Activated CD4-positive, alpha-beta memory T cell treated with anti-CD3 and anti-CD28 coated beads for 36 hours (primary cell): ENCODE measurements around the gene TMEM114. TPM values are rescaled to one million over a fixed set of nuclear protein-coding genes. Genes with fewer than 3 reads are reported as not detected.
"Not testable (repeated sequence)": the region's sequence is repeated elsewhere in the genome, so short reads cannot be mapped to it uniquely, and the experiment has no call there.

Experiments used
- CTCF ChIA-PET: fragments of 350-600 bp; sonication (Branson Sonifier 250); formaldehyde crosslinking; loops from one replicate; lab custom pipeline; 2021; ENCODE audit warnings: antibody characterized with exemption, inconsistent platforms; lab: Charles Lee
- POLR2A ChIA-PET: fragments of 350-600 bp; sonication (Branson Sonifier 250); formaldehyde crosslinking; loops from one replicate; lab custom pipeline; 2021; ENCODE audit warnings: antibody characterized with exemption; lab: Charles Lee
- DNase-seq: peaks from one replicate; pipeline ENCODE4 v3.0.0-alpha.2; 2020
- H3K27ac Mint-ChIP-seq: one replicate; pipeline ENCODE4 v1.8.0; 2021; ENCODE audit warnings: mixed read lengths
- H3K27me3 Mint-ChIP-seq: one replicate; pipeline ENCODE4 v1.8.0; 2021; ENCODE audit warnings: mixed read lengths
- H3K36me3 Mint-ChIP-seq: one replicate; pipeline ENCODE4 v1.8.0; 2021; ENCODE audit warnings: mixed read lengths
- H3K4me1 Mint-ChIP-seq: one replicate; pipeline ENCODE4 v1.8.0; 2021; ENCODE audit warnings: low read depth, mixed read lengths
- H3K4me3 Mint-ChIP-seq: one replicate; pipeline ENCODE4 v1.8.0; 2021; ENCODE audit warnings: mild to moderate bottlenecking, mixed read lengths
- H3K9me3 Mint-ChIP-seq: one replicate; pipeline ENCODE4 v1.8.0; 2021; ENCODE audit warnings: mixed read lengths
- intact Hi-C: fragments of 100-400 bp; cut with micrococcal nuclease; formaldehyde crosslinking; loops from one replicate; pipeline ENCODE4 v1.15.1; 2023
- total RNA-seq, 2 experiments: library from RNA; stranded (reverse); gene quantifications; one replicate each; pipeline ENCODE4 v1.2.3, GENCODE V29; 2021

The TMEM114 gene
- total RNA-seq, 2 experiments from 2014 or later, result not detected

DNA sequence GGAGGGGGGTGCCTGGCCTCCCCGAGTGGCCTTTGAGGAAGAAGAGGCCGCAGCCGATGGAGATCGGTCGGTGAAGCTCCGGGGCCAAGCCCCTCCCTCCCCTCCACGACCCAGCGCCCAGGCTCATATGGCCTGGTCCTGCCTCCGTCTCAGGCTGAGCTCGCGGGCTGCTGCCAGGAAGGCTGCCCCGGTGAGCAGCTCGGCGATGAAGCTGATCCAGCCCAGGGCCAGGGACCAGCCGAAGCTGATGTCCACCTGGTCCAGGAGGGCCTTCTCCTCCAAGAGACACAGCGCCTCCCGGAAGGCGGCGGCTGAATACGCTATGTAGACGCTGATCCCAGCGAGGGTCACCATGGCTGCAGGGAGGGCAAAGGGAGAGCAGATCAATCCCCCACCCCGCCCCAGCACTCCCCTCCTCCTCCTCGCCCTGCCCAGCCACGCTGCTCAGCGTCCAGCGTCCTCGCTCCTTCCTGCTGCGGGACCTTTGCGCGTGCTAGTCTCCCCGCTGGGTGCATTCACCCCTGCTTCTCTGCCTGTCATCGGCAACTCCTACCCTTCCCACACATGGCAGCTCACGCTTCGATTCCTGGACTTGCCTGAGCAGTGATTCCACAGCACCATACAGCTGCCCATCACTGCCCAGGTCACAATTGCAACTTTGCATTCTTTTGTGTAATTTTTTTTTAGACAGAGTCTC, 20.5 kb downstream of the TMEM114 start:
- no peaks in the 10 kb centered on the region for H3K9me3 Mint-ChIP-seq

GRCh38 chr16:8568231-8568617, 22.1 kb downstream of the TMEM114 start:
- Mint-ChIP-seq H3K27me3 (peaks cover 8% of the 10 kb centered on the region), H3K4me3 (no peak overlapping the region), H3K4me1 (peaks cover 5% of the 10 kb centered on the region), H3K36me3 (no peaks in the 10 kb centered on the region), H3K27ac (no peak overlapping the region), H3K9me3 (no peaks in the 10 kb centered on the region)
- ChIA-PET CTCF (interaction anchor here (1.3 to 2.2 kb wide), 3 partner anchors 15 to 312 kb away, joined by 3 to 13 read pairs (median 3); partner anchors contain the start of gene TMEM114), POLR2A (no interaction called here)
- DNase-seq, result peak; percentile 13
- intact Hi-C loops, result no loop called here

More for the DNA sequence above, 20.5 kb downstream of the TMEM114 start:
- ChIA-PET CTCF (interaction anchor here (1.5 to 2.2 kb wide), 2 partner anchors 84 to 310 kb away, joined by 3 to 13 read pairs; no protein-coding TSS in a partner anchor), POLR2A (no interaction called here)
- H3K27ac Mint-ChIP-seq, result no peak overlapping the region
- no peak overlapping the region for H3K4me3 Mint-ChIP-seq
- peaks cover 5% of the 10 kb centered on the region for H3K4me1 Mint-ChIP-seq
- intact Hi-C loops, result loop anchor here (5.0 kb wide), 1 partner anchor 563 kb away; no protein-coding TSS in a partner anchor
- peaks cover 8% of the 10 kb centered on the region for H3K27me3 Mint-ChIP-seq
- H3K36me3 Mint-ChIP-seq, result no peaks in the 10 kb centered on the region
- no peak for DNase-seq

GRCh38 chr16:8567355-8568230, 22.7 kb downstream of the TMEM114 start:
- intact Hi-C loops, result loop anchor here (1.0 kb wide), 4 partner anchors 54 to 313 kb away; partner anchors contain the start of genes METTL22, PMM2 and TMEM186
- POLR2A ChIA-PET, result no interaction called here

DNA sequence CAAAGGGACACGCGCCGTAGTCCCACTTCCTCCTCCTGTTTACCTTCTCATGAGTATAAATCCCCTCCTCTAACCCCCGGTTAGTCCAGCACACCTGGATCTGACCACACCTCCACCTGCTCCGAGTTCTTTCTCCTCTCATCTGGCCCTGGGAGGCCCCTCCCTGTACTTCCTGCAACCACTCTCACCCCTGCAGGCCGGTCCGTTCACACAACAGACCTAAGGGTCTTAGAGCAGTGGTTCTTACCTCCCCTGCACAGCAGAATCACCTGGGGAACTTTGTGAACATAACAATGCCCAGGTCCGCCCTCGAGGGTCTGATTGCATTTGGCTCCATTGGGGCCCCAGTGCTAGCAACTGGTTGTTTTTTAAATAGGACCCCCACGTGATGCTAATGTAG, 24.8 kb downstream of the TMEM114 start:
- ChIA-PET CTCF (no interaction called here), POLR2A (no interaction called here)
- H3K27ac Mint-ChIP-seq, result no peak overlapping the region
- H3K4me3 Mint-ChIP-seq, result no peak overlapping the region
- intact Hi-C loops, result no loop called here
- H3K9me3 Mint-ChIP-seq, result no peaks in the 10 kb centered on the region
- H3K36me3 Mint-ChIP-seq, result no peaks in the 10 kb centered on the region
- DNase-seq, result no peak
- peaks cover 5% of the 10 kb centered on the region for H3K27me3 Mint-ChIP-seq
- H3K4me1 Mint-ChIP-seq, result peaks cover 5% of the 10 kb centered on the region

More at GRCh38 chr16:8567355-8568230, 22.7 kb downstream of the TMEM114 start:
- no peaks in the 10 kb centered on the region for H3K9me3 Mint-ChIP-seq
- H3K4me3 Mint-ChIP-seq, result no peak overlapping the region
- peaks cover 8% of the 10 kb centered on the region for H3K27me3 Mint-ChIP-seq
- CTCF ChIA-PET, result interaction anchor here (0.6 to 1.9 kb wide), 24 partner anchors 16 to 1613 kb away, joined by 3 to 21 read pairs (median 3); partner anchors contain the start of genes LITAFD, METTL22, PMM2 and TMEM114
- H3K4me1 Mint-ChIP-seq, result peaks cover 5% of the 10 kb centered on the region
- DNase-seq, result peak; percentile 86
- H3K36me3 Mint-ChIP-seq, result no peaks in the 10 kb centered on the region
- H3K27ac Mint-ChIP-seq, result no peak overlapping the region

DNA sequence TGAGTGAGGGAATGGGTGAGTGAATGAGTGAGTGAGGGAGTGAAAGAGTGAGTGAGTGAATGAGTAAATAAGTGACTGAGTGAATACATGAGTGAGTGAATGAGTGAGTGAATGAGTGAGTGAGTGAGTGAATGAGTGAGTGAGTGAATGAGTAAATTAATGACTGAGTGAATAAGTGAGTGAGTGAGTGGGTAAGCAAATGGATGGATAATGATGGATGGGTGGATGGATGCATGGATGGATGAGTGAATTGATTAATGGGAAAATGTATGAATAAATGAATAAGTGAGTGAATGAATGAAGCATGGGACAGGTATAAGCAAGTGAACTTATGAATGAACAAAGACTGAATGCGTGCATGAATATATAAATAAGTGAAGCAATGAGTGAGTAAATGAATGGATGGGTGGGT, 25.4 kb downstream of the TMEM114 start:
- Mint-ChIP-seq H3K36me3 (no peaks in the 10 kb centered on the region), H3K27me3 (peaks cover 2% of the 10 kb centered on the region)

DNA sequence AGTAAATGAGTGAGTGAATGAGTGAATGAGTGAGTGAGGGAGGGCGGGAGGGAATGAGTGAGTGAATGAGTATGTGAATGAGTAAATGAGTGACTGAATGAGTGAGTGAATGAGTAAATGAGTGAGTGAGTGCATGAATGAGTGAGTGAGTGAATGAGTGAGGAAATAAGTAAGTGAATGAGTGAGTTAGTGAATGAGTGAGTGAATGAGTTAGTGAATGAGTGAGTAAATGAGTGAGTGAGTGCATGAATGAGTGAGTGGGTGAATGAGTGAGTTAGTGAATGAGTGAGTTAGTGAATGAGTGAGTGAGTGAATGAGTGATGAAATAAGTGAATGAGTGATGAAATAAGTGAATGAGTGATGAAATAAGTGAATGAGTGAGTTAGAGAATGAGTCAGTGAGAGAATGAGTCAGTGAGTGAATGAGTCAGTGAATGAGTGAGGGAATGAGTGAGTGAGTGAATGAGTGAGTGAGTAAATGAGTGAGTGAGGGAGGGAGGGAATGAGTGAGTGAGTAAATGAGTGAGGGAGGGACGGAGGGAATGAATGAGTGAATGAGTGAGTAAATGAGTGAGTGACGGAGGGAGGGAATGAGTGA, 26.3 kb downstream of the TMEM114 start:
- H3K4me3 Mint-ChIP-seq, H3K27me3 Mint-ChIP-seq, intact Hi-C loops, CTCF ChIA-PET, H3K27ac Mint-ChIP-seq, POLR2A ChIA-PET, DNase-seq, H3K36me3 Mint-ChIP-seq, H3K9me3 Mint-ChIP-seq, H3K4me1 Mint-ChIP-seq: not testable (repeated sequence)

More for the DNA sequence above, 25.4 kb downstream of the TMEM114 start:
- POLR2A ChIA-PET, result no interaction called here
- Mint-ChIP-seq H3K4me3 (no peak overlapping the region), H3K27ac (no peak overlapping the region), H3K4me1 (peaks cover 5% of the 10 kb centered on the region), H3K9me3 (no peaks in the 10 kb centered on the region)
- intact Hi-C loops, result no loop called here
- CTCF ChIA-PET, result no interaction called here
- no peak for DNase-seq

DNA sequence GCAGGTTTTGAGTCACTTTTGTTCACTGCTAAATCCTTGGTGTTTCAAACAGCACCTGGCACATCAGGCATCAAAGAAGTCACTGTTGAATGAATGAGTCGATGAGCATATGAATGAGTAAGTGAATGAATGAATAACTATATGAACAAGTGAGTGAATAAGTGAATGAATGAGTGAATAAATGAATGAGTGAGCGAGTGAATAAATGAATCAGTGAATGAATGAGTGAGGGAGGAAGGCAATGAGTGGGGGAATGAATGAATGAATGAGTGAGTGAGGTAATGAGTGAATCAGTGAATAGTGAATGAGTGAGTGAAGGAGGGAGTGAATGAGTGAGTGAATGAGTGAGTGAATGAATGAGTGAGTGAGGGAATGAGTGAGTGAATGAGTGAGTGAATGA, 28.8 kb downstream of the TMEM114 start:
- ChIA-PET CTCF (no interaction called here), POLR2A (no interaction called here)
- no peak for DNase-seq
- Mint-ChIP-seq H3K27ac (no peak overlapping the region), H3K27me3 (peaks cover 4% of the 10 kb centered on the region), H3K9me3 (no peaks in the 10 kb centered on the region), H3K4me3 (no peak overlapping the region), H3K36me3 (no peaks in the 10 kb centered on the region), H3K4me1 (no peaks in the 10 kb centered on the region)
- intact Hi-C loops, result no loop called here

DNA sequence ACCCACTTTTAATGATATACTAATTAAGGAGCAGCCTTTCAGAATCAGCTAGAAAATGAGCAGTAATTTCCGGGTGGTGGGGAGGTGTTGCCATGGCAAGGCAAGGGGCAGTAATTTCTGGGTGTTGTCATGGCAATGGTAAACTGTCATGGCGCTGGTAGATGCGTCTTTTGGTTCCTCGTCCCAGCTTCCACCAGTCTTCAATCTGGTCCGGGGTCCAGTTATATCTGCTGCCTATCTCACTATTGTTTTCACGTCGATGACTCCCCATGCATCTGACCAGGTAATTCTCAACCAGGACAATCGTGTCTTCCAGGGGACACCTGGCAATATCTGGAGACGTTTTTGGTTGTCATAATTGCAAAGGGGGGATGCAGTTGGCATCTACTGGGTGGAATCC, 34.9 kb downstream of the TMEM114 start:
- DNase-seq, result no peak
- H3K4me1 Mint-ChIP-seq, result no peaks in the 10 kb centered on the region
- peaks cover 27% of the 10 kb centered on the region for H3K27me3 Mint-ChIP-seq
- ChIA-PET CTCF (no interaction called here), POLR2A (no interaction called here)
- H3K9me3 Mint-ChIP-seq, result no peaks in the 10 kb centered on the region
- H3K36me3 Mint-ChIP-seq, result no peaks in the 10 kb centered on the region
- intact Hi-C loops, result no loop called here
- H3K4me3 Mint-ChIP-seq, result no peak overlapping the region
- no peak overlapping the region for H3K27ac Mint-ChIP-seq

DNA sequence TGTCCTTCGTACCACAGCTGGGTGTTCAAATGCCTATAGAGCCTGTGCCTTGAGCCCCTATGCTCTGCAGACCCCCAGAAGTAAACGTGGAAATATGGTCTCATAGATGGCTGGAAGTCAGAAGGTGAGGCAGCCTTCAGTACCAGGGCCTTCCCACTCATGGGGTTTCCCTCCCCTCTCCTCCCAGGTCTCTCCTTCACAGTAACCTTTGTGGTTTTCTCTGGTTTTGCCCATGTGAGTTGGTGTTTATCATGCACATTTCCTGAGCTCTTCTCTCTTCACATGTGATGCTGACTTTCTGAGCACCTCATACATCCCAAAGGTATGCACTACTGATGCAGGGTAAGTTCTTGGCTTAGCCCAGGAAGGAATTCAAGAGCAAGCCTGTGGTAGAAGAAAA, 35.4 kb downstream of the TMEM114 start:
- no peaks in the 10 kb centered on the region for H3K36me3 Mint-ChIP-seq
- ChIA-PET POLR2A (no interaction called here), CTCF (no interaction called here)
- H3K4me3 Mint-ChIP-seq, result no peak overlapping the region
- intact Hi-C loops, result no loop called here
- H3K9me3 Mint-ChIP-seq, result no peaks in the 10 kb centered on the region
- peaks cover 27% of the 10 kb centered on the region for H3K27me3 Mint-ChIP-seq
- DNase-seq, result no peak
- no peak overlapping the region for H3K27ac Mint-ChIP-seq
- H3K4me1 Mint-ChIP-seq, result no peaks in the 10 kb centered on the region

- H3K9me3 Mint-ChIP-seq, result no peaks in the 10 kb centered on the region
- H3K27me3 Mint-ChIP-seq, result peaks cover 31% of the 10 kb centered on the region
- no peaks in the 10 kb centered on the region for H3K36me3 Mint-ChIP-seq
- H3K4me1 Mint-ChIP-seq, result no peaks in the 10 kb centered on the region
- no peak overlapping the region for H3K4me3 Mint-ChIP-seq
- no peak for DNase-seq
- ChIA-PET POLR2A (no interaction called here), CTCF (no interaction called here)
- H3K27ac Mint-ChIP-seq, result no peak overlapping the region
- intact Hi-C loops, result no loop called here
These were observed 36.3 kb downstream of the TMEM114 start for GRCh38 chr16:8554022-8554421.

DNA sequence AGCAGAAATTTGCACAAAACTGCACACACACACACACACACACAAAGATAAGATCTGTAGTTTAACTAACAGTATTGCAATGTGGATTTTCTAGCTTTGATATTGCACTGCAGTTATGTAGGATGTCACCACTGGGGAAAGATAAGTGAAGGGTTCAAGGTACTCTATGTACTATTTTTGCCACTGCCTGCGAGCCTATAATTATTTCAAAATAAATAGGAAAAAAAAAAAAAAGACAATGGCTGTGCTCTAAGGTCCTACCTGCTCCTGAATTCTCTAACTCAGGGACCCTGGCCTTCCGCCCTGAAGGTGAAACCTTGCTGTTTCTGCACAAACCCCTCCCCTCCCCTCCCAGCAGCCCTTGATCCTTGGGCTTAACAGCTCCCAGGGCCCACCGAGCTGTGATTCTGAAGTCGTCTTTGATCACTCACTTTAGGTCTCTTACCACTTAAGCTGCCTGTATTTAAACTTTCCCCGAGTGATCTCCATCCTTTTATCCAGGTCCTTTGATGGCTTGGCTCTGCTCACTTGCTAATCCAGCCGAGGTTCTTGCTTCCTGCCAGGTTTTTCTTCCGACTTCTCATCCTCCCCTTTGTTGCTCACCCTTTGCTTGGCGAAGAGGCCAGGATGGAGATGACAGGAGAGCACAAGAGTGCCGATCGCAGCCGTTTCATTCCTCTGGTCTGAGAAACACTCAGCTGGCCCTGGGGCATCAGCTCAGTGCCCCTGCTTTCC, 37.7 kb downstream of the TMEM114 start:
- ChIA-PET POLR2A (no interaction called here), CTCF (no interaction called here)
- H3K4me1 Mint-ChIP-seq, result no peaks in the 10 kb centered on the region
- H3K27ac Mint-ChIP-seq, result no peak overlapping the region
- no peaks in the 10 kb centered on the region for H3K36me3 Mint-ChIP-seq
- intact Hi-C loops, result no loop called here
- DNase-seq, result no peak
- peaks cover 39% of the 10 kb centered on the region for H3K27me3 Mint-ChIP-seq
- no peaks in the 10 kb centered on the region for H3K9me3 Mint-ChIP-seq
- H3K4me3 Mint-ChIP-seq, result no peak overlapping the region
